T-helper 1 cell treated with Interleukin-12 subunit alpha and Interleukin-12 subunit beta and Interleukin-4 antibody, amounts not matched to agents 30 ng/mL and 1 ng/mL, for 36 hours (primary cell): ENCODE results near the gene TSPYL2. TPM values are rescaled to one million over a fixed set of nuclear protein-coding genes. Genes with fewer than 3 reads are reported as not detected.

Source experiments
- intact Hi-C: fragments of 100-400 bp; cut with micrococcal nuclease; formaldehyde crosslinking; loops from one replicate; pipeline ENCODE4 v1.15.1; 2024
- total RNA-seq: library from RNA; stranded (reverse); gene quantifications from 2 replicates; pipeline ENCODE4 v1.2.3, GENCODE V29; 2022

Gene TSPYL2
- 20.9 and 21.0 TPM in 2 replicates for total RNA-seq

- intact Hi-C loops: loop anchor here (1.0 to 10.0 kb wide), 9 partner anchors 11 to 1923 kb away; partner anchors contain the start of genes APEX2, HUWE1, PHF8 and RIBC1
Measured at GRCh38 chrX:53081925-53082772, at the start of gene TSPYL2. TSS of gene TSPYL2 (plus strand) at chrX:53082367. CDS start at chrX:53082499, 132 bp downstream.

GRCh38 chrX:53036149-53036548 lies 46.0 kb upstream of the TSPYL2 start:
- intact Hi-C loops: no loop called here

- intact Hi-C loops: no loop called here
Measured at GRCh38 chrX:53039236-53039635, 42.9 kb upstream of the TSPYL2 start.

- intact Hi-C loops: no loop called here
Measured at GRCh38 chrX:53044995-53045394, 37.2 kb upstream of the TSPYL2 start.

GRCh38 chrX:53047228-53047627 lies 34.9 kb upstream of the TSPYL2 start:
- intact Hi-C loops: no loop called here

- intact Hi-C loops: no loop called here
Measured at GRCh38 chrX:53048169-53049126, 33.7 kb upstream of the TSPYL2 start, which contains the start of gene GPR173. TSS of gene GPR173 (plus strand) at chrX:53048789. CDS start at chrX:53076622, 27,833 bp downstream.

- intact Hi-C loops: no loop called here
Measured at GRCh38 chrX:53049127-53049517, 33.0 kb upstream of the TSPYL2 start.

- intact Hi-C loops: no loop called here
Measured at GRCh38 chrX:53050841-53051240, 31.3 kb upstream of the TSPYL2 start.

GRCh38 chrX:53055244-53055849 lies 26.8 kb upstream of the TSPYL2 start:
- intact Hi-C loops: no loop called here

GRCh38 chrX:53056292-53056691 lies 25.9 kb upstream of the TSPYL2 start:
- intact Hi-C loops: no loop called here

GRCh38 chrX:53065104-53065503 lies 17.1 kb upstream of the TSPYL2 start:
- intact Hi-C loops: no loop called here

- intact Hi-C loops: loop anchor here (1.0 to 5.0 kb wide), 4 partner anchors 11 to 151 kb away; partner anchors contain the start of gene TSPYL2
Measured at GRCh38 chrX:53071064-53071463, 11.1 kb upstream of the TSPYL2 start.

GRCh38 chrX:53071604-53072417 lies 10.4 kb upstream of the TSPYL2 start:
- intact Hi-C loops: loop anchor here (1.0 to 5.0 kb wide), 4 partner anchors 10 to 150 kb away; partner anchors contain the start of gene TSPYL2

GRCh38 chrX:53072418-53073114 lies 9.6 kb upstream of the TSPYL2 start:
- intact Hi-C loops: loop anchor here (5.0 kb wide), 1 partner anchor 150 kb away; no protein-coding TSS in a partner anchor

GRCh38 chrX:53073115-53073586 lies 9.0 kb upstream of the TSPYL2 start:
- intact Hi-C loops: loop anchor here (5.0 kb wide), 1 partner anchor 149 kb away; no protein-coding TSS in a partner anchor

- intact Hi-C loops: no loop called here
Measured at GRCh38 chrX:53075011-53075410, 7.2 kb upstream of the TSPYL2 start.

GRCh38 chrX:53076671-53077070 lies 5.5 kb upstream of the TSPYL2 start:
- intact Hi-C loops: no loop called here

- intact Hi-C loops: no loop called here
Measured at GRCh38 chrX:53077207-53078197, 4.7 kb upstream of the TSPYL2 start.
